Measurements from ENCODE around the gene MRPL36.

GRCh38 chr5:1765141-1765879 is 34.3 kb downstream of the MRPL36 start:
- TF ChIP-seq CTCF (IDR thresholded peaks at IDR 0.05) (no peak), POLR2AphosphoS5 (IDR thresholded peaks at IDR 0.05; ENCODE audit: insufficient read depth in 1 of 2, low read depth in 1 of 2) (no peak), POLR2A (IDR thresholded peaks at IDR 0.05) (no peak)
